ENCODE results near the gene SCGB1C2. TPM values are rescaled to one million over a fixed set of nuclear protein-coding genes. Genes with fewer than 3 reads are reported as not detected.
"Not testable (repeated sequence)": the region's sequence is repeated elsewhere in the genome, so short reads cannot be mapped to it uniquely, and the experiment has no call there.

The SCGB1C2 gene
- total and polyA plus RNA-seq, 3 donors from 2014 or later: not detected

- 65 to 70% methylated on average over 9 to 16 of the region's 16 CpGs for WGBS, 2 donors
- no peaks in the 10 kb centered on the region for H3K27me3 ChIP-seq
Observed at GRCh38 chr17:164303-165235, 27.2 kb downstream of the SCGB1C2 start.

DNA sequence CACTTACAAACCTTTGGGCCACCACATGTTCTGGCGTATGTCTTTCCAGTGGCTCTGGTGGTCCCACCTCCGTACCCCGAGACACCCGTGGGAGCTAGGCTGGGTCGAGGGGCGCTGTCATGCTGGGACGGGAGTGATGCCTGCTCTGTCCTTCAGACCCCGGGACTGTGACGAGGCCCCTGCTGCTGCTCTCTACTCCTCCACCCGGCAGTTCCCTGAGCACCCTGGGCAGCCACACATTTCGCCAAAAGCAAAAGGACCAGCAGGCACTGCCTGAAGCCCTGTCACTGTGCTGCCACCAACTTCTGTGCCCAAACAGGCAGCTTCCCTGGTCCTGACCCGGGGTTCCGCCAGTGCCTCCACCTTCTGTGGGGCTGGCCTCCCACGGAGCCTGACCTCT lies 28.6 kb downstream of the SCGB1C2 start:
- 95 to 96% methylated on average over 14 of the region's 14 CpGs for WGBS, 2 donors
- Histone ChIP-seq H3K36me3 (ENCODE audit: low read depth, missing control alignments) (no peaks in the 10 kb centered on the region), H3K27ac (no peak overlapping the region), H3K4me1 (no peaks in the 10 kb centered on the region), H3K27me3 (no peaks in the 10 kb centered on the region), H3K9me3 (no peaks in the 10 kb centered on the region), H3K4me3 (no peak overlapping the region)
- no peak for TF ChIP-seq CTCF (IDR thresholded peaks at IDR 0.05)
- no peak for TF ChIP-seq POLR2A (IDR thresholded peaks at IDR 0.05)
- intact Hi-C loops (cut with DNase I; ENCODE audit: low total_unique reads): no loop called here
- DNase-seq: no peak

More at GRCh38 chr17:164303-165235, 27.2 kb downstream of the SCGB1C2 start:
- Histone ChIP-seq H3K36me3 (ENCODE audit: low read depth, missing control alignments) (no peaks in the 10 kb centered on the region), H3K4me1 (no peaks in the 10 kb centered on the region), H3K4me3 (no peak overlapping the region), H3K27ac (no peak overlapping the region), H3K9me3 (no peaks in the 10 kb centered on the region)
- TF ChIP-seq POLR2A (IDR thresholded peaks at IDR 0.05) (no peak), CTCF (IDR thresholded peaks at IDR 0.05) (peak; percentile 37 to 62 (median 47))
- DNase-seq: peak; percentile 78
- intact Hi-C loops (cut with DNase I; ENCODE audit: low total_unique reads): no loop called here

GRCh38 chr17:168614-169013 lies 31.2 kb downstream of the SCGB1C2 start:
- H3K4me1 ChIP-seq; H3K9me3 ChIP-seq; intact Hi-C loops (cut with DNase I; ENCODE audit: low total_unique reads); H3K27me3 ChIP-seq; H3K36me3 ChIP-seq (ENCODE audit: low read depth, missing control alignments); H3K27ac ChIP-seq; H3K4me3 ChIP-seq; DNase-seq: not testable (repeated sequence)
- 92 to 94% methylated on average over 7 to 11 of the region's 11 CpGs for WGBS, 2 donors

DNA sequence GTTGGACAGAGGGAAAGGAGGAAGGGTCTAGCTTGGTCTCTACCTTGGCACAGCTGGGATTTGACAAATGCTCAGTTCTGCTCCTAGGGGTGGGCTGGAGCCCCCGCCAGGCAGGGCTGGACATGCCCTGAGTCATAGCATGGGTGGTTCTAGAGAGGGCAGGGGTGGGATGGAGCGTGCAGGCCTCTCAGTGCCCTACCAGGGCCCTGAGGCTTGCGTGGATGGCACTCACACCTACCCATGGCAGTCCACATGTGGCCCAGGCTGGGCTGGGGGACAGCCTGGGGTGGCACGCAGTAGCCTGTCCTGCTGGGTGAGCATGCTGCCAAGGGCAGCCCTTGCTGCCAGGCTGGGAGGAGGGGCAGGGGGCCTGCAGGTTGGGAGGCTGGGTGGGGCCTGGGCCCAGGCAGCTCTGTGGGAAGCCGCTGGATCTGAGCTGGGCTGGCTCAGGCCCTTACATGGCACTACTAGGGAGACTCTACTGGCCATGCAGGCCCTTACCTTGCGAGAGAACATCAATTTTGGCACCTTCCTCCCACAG lies 32.8 kb downstream of the SCGB1C2 start:
- H3K36me3 ChIP-seq (ENCODE audit: low read depth, missing control alignments): no peaks in the 10 kb centered on the region
- DNase-seq: no peak
- no peaks in the 10 kb centered on the region for H3K9me3 ChIP-seq
- no peaks in the 10 kb centered on the region for H3K4me1 ChIP-seq
- intact Hi-C loops (cut with DNase I; ENCODE audit: low total_unique reads): no loop called here
- H3K4me3 ChIP-seq: no peak overlapping the region
- H3K27me3 ChIP-seq: no peaks in the 10 kb centered on the region
- 95% methylated on average over 3 to 6 of the region's 6 CpGs for WGBS, 2 donors
- no peak overlapping the region for H3K27ac ChIP-seq
- TF ChIP-seq POLR2A (IDR thresholded peaks at IDR 0.05): no peak
- TF ChIP-seq CTCF (IDR thresholded peaks at IDR 0.05): no peak

DNA sequence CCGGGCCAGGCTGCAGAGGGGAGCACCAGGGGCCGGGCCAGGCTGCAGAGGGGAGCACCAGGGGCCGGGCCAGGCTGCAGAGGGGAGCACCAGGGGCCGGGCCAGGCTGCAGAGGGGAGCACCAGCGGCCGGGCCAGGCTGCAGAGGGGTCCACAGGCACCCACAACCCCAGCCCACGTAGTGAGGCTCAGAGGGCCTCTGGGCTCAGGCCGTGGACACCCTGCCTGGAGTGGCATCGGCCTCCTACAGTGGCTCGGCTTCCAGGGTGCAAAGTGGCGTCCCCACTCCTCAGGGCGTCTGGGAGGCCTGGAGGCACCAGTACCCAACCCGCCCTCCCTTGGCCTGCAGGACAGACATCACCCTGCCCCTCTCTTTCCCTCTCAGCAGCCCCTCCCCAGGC lies 34.5 kb downstream of the SCGB1C2 start:
- Histone ChIP-seq H3K4me3 (no peak overlapping the region), H3K36me3 (ENCODE audit: low read depth, missing control alignments) (no peaks in the 10 kb centered on the region), H3K4me1 (no peaks in the 10 kb centered on the region), H3K9me3 (no peaks in the 10 kb centered on the region), H3K27ac (no peak overlapping the region), H3K27me3 (no peaks in the 10 kb centered on the region)
- intact Hi-C loops (cut with DNase I; ENCODE audit: low total_unique reads): no loop called here
- no peak for DNase-seq
- WGBS, 2 donors: 93% methylated on average over 3 of the region's 13 CpGs; no CpG with 5 or more reads in 1 of the 2 donors
- TF ChIP-seq CTCF (IDR thresholded peaks at IDR 0.05) (no peak), POLR2A (IDR thresholded peaks at IDR 0.05) (no peak)
